Measurements from ENCODE around the gene CPNE6.

Gene CPNE6

DNA sequence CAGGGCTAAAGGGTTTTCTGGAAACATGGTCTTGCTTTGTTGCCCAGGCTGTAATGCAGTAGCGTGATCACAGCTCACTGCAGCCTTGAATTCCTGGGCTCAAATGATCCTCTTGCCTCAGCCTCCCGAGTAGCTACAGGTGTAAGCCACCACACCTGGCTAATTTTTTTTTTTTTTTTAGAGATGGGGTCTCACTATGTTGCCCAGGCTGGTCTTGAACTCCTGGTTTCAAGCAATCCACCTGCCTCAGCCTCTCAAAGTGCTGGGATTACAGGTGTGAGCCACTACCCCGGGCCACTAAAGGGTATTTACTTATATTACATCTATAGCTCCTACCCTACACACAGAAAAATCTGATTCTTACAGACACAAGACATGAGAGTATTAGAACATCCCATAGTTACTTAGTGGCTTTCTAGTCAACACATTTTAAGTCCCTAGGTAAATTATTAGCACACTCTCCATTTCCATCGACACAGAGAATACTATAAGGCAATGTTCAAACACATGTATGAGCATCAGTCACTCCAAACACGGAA lies 37.0 kb downstream of the CPNE6 start:
- no peak for DNase-seq

DNA sequence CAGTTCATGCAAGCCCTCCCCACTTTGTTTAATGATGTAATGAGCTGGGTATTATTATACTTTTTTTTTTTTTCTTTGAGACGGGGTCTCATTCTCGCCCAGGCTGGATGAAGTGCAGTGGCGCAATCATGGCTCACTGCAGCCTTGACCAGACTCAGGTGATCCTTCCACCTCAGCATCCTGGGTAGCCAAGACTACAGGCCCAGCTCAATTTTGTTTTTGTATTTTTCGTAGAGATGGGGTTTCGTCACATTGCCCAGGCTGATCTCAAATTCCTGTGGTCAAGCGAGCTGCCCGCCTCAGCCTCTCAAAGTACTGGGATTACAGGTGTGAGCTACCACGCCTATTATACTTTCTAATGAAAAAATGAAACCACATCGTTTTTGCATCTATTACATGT lies 38.7 kb downstream of the CPNE6 start:
- DNase-seq, result no peak

DNA sequence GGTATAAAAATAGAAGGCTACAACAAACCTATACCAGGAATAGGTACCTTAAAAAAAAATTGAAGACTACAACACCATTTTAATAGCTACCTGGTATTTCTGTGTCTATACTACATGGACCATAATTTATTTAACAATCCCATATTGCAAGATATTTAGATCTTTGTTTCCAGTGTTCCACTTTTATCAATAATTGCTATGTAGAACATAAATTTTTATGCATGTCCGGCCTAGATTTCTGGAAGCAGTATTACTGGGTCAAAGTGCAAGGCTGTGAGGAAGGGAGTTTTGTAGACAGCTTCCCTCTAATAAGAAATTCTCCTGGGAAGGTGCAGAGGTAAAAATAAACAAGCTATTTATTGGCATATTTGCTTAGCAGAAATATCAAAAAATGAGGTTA lies 39.2 kb downstream of the CPNE6 start:
- no peak for DNase-seq

DNA sequence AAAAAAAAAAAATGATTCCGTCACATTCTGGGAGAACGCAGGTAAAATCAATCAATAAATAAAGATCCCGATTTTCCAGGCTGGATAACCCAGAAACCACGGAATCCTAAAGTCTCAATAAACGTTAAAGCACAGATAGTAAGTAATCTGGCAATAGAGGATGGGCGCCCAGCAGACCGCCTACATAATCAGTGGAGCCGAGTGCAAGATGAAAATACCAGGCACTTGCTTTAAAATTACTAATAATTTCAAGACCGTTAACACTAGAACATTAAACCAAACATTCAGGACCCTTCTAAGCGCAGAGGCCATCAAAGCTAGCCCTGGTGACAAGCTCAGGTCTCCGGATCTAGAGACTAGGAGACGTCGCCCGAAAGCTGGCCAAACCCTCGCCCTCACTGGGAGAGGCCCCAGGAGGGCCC lies 42.0 kb downstream of the CPNE6 start:
- DNase-seq, result no peak

DNA sequence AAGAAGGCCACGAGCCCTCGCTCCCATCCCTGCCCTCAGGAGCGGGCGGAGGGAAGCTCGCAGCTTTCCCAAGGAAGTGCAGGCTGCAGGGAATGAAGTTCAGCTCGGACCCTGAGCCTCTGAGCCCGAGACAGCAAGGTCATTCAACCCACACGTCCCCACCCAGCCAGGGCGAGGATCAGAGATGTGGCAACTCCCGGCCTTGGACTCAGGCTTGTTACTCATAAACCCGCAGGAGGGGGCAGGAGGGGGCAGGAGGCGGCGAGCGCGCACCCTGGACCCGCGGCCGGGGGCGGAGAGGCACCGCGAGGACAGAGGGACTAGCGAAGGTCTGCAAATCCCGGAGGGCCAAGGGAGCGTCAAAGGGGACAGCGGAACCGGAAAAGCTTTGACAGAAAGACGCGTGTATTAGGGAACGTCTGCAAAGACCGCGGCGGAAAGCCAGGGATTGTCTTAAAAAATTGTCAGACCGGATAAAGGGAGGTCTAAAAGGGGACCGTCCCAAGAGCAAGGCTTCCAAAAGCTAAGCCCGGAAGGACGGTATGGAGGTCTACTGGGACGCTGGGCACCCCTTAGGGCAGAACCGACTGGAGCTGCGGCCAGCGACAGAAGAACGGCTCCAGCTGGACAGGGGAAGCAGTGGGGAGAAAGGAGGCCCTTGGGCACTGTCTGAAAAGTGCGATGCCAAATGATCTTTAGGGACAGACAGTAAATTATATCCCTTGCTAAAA lies 42.6 kb downstream of the CPNE6 start:
- DNase-seq, result peak; percentile 66

DNA sequence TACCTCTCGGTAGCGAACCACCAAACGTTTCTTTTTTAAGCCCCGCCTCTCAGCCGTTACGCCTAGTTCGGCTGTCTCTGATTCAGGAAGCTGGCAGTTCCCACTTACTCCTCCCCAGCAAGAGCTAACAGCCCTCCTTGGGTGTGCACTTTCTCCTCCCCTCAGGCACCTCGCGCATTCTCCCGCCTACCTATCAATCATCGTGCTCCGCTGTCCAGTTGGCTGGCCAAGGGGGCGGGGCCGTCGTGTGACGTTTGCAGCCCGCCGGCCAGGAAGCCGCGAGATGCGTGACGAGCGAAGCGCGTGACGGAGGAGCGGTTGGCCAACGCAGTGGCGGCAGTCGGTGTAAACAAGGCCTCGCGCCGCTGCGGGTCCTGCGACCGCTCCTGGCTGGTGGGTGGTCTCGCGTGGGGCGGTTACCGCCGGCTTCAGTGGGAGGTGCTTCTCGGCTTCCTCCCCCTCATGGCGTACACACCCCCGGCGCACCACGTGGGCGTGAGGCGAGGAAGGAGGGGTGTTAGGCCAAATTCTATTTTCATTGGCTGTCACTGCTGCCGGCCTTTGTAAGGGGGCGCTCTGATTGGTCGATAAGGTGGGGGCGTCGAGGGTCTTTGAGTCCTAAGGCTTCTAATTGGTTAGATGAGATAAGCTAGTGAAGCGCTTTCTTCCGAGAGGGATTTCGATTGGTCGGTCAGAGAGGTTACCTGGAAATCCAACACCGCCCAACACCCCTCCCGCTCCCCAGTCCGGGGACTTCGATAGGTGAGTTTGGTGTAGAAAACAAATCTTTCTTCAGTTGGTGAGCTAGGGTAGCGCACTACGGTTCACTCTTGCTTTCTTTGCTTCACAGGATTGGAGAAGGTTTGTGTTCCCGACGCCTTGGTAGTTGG lies 43.4 kb downstream of the CPNE6 start, which contains the start of the genes DCAF11 and NRL:
TSS of gene DCAF11 (plus strand) at position 246 of the 890 bp plus-strand sequence. CDS start 818 bp downstream, outside the sequence.
TSS of gene NRL (minus strand) at position 418 of the 890 bp plus-strand sequence. CDS start 32,101 bp downstream, outside the sequence.
- DNase-seq, result peak; percentile 97

DNA sequence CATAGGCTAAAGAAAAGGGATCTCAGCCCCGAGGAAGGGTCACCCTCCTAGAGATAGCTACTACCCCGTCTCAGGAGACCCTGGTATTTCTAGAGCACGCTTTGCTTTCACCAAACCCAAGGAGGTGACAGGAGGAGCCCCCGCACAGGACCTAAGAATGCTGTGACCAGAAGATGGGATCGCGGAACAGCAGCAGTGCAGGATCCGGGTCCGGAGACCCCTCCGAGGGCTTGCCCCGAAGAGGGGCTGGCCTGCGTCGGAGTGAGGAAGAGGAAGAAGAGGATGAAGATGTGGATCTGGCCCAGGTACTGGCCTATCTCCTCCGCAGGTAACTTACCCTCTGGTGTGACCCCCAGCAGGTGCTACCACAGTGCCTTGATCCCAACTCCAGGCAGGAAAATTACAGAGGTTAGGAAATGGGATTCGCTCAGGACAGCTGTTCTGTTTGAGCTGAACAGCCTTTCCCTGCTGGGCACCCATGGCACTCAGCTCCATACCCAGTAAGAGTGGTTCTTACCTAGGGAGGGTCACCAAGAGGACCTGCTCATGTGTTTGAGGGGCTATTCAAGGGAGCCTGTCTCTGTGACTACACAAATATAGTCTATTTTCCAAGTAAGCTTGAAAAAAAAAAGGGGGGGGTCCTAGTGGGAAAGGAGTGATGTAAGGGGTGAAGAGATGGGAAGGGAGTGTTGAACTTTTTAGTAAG lies 44.2 kb downstream of the CPNE6 start:
- no peak for DNase-seq

DNA sequence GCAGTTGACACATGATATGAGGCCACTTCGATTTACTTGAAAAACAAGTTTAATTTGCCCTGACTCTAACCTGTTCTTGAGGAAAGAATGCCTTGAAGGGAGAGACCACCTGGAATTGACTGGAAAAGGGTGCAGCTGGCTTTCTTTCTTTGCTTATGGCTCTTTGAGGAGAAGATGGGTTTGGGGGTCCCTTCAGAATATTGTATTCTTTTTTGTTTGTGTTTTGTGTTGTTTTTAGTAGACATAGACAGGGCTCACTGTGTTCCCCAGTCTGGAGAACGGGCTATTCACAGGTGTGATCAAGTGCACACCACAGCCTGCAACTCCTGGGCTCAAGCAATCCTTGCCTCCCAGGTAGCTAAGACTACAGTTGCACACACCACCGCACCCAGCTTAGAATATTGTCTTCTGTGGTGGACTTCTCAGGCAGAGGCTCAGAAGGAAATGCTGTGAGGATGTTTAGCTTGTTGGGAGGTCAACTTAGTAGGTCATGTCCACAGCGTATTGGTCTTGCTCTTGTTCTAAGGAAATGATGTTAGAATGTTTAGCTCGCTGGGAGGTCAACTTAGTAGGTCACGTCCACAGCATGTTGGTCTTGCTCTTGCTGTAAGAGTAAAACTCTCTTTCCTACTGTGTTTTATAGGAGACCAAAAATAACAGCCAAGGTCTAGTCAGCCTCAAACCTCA lies 44.9 kb downstream of the CPNE6 start:
- no peak for DNase-seq

DNA sequence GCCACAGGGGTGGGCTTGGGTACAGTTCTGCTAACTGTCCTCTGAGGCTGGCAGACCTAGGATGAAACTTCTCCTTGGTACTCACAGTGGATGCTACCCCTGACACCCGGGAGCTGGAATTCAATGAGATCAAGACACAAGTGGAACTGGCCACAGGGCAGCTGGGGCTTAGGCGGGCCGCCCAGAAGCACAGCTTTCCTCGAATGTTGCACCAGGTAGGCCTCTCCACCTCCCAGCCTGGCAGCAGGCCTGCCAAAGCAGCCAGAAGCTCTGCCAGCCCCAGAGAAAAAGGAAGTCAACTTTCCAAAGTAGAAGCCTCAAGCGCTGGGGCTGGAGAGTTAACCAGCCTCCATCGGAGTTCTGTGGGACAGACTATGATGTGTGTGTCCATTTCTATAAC lies 45.8 kb downstream of the CPNE6 start:
- no peak for DNase-seq

DNA sequence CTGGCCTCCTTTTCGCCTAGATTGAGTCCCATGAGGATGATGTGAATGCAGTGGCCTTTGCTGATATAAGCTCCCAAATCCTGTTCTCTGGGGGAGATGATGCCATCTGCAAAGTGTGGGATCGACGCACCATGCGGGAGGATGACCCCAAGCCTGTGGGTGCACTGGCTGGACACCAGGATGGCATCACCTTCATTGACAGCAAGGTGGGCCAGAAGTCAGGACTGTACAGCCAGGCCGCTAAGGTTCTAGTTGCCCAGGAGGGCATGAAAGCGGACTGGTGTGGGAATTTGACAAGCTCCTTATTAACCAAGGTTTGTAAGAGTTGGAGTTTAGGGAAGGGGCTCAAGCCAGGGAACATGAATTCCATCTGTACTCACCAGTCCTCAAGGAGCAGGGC lies 48.3 kb downstream of the CPNE6 start:
- no peak for DNase-seq

DNA sequence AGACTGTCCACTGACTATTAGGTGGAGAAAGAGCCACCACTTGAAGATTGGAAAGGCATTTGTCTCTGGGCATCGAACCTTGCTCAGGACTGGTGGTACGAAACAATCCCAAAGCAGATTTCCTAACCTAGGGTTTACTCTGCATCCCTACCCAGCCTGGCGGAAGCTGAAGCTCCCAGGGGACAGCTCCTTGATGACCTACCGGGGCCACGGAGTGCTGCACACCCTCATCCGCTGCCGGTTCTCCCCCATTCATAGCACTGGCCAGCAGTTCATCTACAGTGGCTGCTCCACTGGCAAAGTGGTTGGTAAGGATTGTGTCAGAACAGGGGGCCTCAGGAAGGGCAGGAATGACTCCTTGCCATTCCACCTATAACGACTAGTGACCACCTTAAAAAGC lies 49.8 kb downstream of the CPNE6 start:
- no peak for DNase-seq

DNA sequence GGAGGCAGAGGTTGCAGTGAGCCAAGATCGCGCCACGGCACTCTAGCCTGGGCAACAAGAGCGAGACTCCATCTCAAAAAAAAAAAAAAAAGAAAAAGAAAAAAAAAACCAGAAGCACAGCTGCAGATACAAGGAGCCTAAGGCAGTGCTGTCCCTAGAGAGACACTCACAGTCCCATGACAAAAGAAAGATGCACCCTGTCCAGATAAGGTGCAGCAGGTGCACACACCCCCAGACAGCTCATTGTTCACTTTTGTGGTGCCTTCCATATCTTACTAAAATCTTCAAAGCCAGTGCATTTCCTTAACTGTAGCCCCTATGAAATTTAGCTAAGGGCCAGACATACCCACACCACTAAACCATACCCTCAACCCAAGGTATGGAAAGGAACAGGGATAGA lies 51.1 kb downstream of the CPNE6 start:
- no peak for DNase-seq

DNA sequence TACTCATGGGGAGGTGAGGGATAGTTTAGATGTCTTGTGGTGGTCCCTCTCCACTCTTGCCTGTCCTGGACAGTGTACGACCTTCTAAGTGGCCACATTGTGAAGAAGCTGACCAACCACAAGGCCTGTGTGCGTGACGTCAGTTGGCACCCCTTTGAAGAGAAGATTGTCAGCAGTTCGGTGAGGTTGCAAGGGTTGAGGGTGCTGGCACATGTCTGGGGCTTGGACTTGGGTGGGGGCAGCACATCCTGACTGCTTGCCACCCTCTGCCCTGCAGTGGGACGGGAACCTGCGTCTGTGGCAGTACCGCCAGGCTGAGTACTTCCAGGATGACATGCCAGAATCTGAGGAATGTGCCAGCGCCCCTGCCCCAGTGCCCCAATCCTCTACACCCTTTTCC lies 51.5 kb downstream of the CPNE6 start:
- no peak for DNase-seq

DNA sequence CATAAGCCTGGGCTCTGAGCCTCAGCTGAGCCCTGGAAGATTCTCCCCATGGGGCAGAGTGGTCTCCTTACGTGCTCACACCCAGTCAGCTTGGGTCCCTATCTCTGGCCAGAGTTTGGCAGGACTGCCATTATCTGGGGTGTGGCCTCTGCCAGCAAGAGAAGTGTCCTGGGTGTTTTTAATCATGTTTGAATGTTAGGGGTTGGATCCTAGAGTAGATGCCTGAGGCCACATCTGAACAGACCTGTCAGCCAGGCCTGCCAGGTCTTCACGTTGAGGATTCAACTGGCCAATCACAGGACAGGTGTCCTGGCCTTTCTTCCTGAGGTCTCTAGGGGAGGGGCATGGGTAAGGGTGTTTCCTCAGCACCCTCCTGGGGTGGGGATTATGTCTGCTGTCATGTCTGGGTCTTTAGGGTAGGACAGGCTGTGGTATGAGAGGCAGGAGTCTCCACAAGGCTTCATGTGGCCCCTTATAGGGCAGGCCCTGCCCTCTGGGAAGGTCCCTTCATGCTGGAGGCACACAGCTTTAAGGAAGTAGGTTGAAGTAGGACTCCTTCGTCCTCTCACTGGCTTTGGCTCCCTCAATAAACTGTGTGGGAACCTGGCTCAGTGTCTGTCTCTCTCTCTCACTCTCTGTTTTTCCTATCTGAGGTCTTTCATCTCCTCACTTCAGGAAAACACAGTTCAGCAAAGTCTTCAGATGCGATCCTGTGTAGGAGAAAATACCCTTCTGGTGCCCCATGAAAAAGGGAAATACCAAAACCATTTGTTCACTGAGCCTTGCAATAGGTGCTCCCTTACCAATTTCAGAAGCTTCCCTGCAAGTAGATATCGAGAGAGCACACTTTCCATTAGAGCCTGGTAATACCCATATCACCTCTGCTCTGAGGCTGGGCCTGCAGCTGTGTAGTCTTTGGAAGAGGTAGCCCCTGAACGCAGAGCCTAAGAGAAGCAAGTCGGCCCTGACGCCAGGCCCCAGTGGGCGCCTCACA lies 52.4 kb downstream of the CPNE6 start:
- no peak for DNase-seq

DNA sequence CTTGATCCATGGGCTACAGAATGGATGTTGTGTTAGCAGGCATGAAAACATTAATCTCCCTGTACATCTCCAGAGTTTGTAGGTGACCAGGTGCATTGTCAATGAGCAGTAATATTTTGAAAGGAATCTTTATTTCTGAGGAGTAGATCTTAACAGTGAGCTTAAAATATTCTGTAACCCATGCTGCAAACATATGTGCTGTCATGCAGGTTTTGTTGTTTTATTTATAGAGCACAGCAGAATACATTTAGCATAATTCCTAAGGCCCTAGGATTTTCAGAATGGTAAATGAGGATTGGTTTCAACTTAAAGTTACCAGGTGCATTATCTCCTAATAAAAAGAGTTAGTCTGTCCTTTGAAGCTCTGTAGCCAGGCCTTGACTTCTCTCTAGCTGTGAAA lies 55.6 kb downstream of the CPNE6 start:
- no peak for DNase-seq

DNA sequence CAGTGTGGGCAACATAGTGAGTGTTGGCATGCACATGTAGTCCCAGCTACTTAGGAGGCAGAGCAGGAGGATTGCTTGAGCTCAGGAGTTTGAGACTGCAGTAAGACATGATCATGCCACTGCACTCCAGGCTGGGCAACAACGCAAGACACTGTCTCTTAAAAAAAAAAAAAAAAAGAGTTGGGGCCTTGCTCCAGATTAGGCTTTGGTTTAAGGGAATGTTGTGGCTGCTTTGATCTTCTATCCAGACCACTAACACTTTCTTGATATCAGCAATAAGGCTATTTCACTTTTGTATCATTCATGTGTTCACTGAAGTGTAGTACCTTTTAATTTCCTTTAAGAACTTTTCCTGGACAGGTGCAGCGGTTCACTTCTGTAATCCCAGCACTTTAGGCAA lies 56.3 kb downstream of the CPNE6 start:
- no peak for DNase-seq

All from effector CD8-positive, alpha-beta T cell (primary cell).